Fibroblast of skin of left biceps (primary cell): ENCODE measurements around the gene LMX1B.

Experiments used
- DNase-seq, 2 experiments: peaks; one replicate each; pipeline ENCODE4 v3.0.0-alpha.2; 2013; ENCODE audit warnings: low read depth in 2 of 2

Gene LMX1B

GRCh38 chr9:126676685-126677143 is 63.0 kb downstream of the LMX1B start:
- no peak for DNase-seq

DNA sequence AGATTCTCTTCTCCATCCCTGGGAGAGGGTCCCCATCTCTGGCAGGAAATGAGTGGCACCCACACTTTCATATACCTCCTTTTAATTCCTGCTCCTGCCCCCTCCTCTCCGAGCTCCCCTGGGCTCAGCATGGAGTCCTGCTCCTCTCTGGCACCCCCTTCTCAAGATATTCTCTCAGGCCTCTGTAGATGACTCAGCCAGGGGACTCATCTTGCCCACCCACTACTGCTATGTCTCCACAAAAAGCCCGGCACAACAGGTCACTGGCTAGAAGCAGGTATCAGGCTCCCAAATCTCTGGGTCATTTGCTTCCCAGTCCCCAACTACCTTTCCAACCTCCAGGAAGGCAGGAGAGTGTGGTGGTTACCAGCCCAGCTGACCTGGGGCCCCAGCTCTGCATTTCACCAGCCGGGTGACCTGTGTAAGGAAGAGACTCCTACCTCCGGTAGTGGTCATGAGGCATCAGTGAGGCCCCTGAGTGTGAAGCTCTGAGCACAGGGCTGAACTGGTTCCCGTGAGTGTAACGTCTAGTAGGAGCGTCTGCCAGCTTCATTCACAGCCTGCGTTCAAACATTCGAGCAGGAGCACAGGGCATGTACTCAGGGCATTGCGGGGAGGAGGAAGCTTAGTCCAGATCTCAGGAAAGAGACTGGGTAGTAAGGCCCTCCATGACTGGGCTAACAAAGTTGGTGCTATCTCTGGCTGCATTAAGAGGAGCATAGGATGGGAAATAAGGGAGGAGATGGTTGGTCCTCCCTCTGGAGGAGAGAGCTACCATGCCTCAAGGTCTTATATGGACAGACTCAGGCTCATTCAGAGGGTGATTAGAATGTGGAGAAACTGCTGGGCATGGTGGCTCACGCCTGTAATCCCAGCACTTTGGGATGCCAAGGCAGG is 63.7 kb downstream of the LMX1B start:
- DNase-seq, result no peak

GRCh38 chr9:126678989-126679388 is 65.3 kb downstream of the LMX1B start:
- no peak for DNase-seq

DNA sequence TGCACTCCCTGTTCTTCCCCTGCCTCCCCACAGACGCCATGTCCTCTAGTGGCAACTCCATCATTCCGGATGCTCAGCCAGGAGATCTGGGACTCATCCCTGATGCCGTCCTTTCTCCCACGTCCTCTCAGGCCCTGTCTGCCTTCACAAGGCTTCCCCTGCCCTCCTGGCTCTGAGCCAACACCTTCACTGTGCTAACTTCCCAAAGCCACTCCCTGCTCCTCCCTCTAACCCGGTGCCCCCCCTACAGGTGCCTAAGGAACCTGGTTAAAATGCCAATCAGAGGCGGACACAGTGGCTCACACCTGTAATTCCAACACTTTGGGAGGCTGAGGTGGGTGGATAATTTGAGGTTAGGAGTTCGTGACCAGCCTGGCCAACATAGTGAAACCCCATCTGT is 67.6 kb downstream of the LMX1B start:
- no peak for DNase-seq

GRCh38 chr9:126682113-126682810 is 68.5 kb downstream of the LMX1B start:
- DNase-seq, result no peak

DNA sequence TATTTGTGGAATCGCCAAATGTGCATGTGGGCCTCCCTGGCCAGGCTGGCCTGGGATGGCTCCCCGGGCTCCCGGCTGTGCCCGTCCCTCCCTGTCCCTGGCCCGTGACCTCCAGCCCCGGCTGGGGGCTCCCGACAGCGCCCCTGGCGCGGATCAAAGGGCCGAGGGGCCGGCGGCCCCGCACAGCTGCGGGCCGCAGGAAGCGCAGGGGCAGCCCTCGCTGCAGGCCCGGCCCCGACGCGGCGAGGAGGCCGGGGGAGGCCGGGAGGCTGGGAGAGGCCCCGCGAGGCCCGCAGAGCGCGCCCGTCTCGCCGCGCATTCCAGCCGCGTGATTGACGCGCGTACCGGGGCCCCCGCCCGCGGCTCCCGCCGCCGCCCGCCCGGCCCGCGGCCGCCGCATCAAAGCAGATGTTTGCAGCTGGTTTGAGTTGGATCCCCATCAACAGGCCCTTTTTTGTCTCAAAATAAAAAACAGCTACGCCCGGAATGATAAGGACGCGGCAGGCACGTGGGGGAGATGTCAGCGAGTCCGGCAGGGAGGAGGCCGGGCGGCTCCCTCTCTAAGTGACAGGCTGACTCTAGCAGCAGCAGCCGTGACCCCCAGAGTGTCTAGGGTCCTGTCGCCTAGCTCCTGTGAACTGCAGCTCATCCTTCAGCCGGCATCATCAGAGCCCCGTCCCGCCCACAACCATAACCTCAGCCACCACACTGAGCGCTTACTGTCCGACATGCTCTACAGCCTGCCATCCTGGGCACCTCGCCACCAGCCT is 69.4 kb downstream of the LMX1B start:
- DNase-seq, result no peak

- DNase-seq, result no peak
Measured at GRCh38 chr9:126683698-126684044, 69.9 kb downstream of the LMX1B start.

DNA sequence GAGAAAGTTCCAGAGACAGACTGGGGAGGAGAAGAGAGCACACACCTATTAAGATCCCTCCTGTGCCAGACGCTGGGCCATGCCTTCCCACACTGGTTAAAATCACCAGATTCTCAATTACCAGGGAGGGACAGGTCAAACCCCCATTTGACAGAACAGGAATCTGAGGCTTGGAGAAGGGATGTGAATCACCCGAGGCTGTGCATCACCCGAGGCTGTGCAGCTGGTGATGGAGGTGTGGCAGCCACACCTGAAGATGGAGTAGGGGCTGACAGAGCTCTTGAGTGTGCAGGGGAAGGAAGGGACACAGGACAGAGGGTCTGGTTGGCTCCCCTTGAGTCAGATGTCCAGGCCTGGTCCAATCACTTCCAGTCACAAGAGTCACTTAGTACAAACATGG is 70.6 kb downstream of the LMX1B start:
- no peak for DNase-seq

DNA sequence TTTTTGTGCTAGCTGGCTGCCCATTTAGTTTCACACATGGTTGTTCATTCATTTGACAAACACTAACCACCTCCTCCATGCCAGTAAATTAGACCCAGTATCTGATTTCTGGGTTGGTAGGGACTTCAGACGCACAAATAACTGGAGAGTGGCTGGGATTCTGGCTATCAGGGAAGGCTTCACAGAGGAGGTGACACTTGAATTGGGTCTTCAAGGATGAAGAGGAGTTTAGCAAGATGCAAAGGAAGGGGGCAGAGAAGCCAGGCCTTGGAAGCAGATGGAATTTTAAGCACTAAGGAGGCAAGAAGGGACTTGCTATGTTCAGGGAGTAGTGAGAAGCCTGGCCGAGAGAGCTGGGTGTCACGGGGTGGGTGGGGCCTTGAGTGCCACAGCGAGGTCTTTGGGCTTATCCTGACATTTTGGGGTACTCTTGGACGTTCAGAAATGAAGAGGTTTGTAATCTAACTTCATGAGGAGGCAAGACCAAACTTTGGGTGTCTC is 71.3 kb downstream of the LMX1B start:
- DNase-seq, result no peak

DNA sequence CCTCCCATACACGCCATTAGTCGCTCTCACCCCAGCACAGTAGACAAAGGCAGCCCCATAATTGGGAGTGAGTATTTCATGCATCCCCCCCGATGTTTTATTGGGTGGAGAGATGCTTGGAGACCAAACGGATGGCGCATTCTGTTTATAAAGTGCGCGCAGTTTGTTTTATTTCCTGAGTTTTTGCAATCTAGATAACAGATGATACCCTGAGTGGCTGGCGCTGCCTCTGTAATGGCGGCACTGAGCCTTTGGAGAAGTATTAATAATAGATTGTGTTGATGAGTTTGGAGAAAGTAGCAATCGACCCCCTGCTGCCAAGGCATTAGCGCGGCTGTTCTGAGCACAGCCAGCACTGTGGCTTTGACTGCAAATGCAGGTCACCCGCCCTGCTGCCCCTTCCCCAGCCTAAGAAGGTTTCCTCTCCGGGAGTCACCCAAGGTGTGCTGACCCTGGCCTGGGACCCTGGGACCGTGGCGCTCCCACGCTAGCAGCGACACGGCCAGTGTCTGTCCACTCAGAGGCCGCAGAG is 74.3 kb downstream of the LMX1B start:
- DNase-seq, result no peak

GRCh38 chr9:126688617-126689016 is 74.9 kb downstream of the LMX1B start:
- DNase-seq, result no peak

GRCh38 chr9:126689027-126689825 is 75.5 kb downstream of the LMX1B start:
- no peak for DNase-seq

- no peak for DNase-seq
Measured at GRCh38 chr9:126690431-126691051, 76.8 kb downstream of the LMX1B start.

DNA sequence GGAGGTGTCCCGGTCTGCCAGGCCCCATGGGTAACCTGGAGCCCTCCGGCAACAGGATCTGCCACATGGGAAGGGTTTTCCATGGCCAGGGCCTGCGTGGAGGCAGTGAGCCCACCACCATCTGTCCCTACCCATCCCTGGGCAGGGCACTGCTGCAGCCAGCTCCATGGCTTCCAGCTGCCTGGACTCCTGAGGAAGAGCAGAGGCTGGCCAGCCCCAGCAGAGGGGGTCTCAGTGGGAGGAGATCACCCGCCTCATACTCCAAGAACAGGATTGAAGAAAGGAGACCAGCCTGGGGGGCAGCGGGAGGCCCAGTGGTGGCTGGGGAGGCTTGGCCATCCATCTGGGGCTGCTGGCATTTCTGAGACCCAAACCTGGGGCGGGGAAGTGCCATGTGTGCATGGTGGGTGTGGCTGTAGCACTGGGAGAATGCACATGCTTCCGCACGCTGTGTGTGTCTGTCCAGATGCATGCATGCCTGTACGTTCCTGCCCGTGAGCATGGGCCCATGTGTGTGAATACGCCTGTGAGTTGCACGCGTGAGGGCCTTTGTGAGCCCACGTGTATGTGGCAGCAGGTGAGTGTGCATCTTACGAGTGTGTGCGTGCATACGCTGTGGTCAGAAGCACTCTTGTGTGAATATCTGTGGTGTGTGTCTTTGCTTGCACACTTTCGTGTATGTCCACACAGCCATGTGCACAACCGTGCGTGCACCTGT is 78.5 kb downstream of the LMX1B start:
- no peak for DNase-seq

GRCh38 chr9:126692759-126693427 is 79.2 kb downstream of the LMX1B start:
- DNase-seq, result no peak

GRCh38 chr9:126693428-126693944 is 79.8 kb downstream of the LMX1B start:
- no peak for DNase-seq

- no peak for DNase-seq
Measured at GRCh38 chr9:126694206-126695081, 80.7 kb downstream of the LMX1B start.

GRCh38 chr9:126695186-126695585 is 81.5 kb downstream of the LMX1B start:
- no peak for DNase-seq
